ENCODE measurements around the gene SLC51B. TPM values are rescaled to one million over a fixed set of nuclear protein-coding genes. Genes with fewer than 3 reads are reported as not detected.

The SLC51B gene
- total RNA-seq, 6 experiments from 2014 or later = 0.32 to 10.1 (median 2.7) TPM

GRCh38 chr15:65026756-65027155 lies 18.4 kb upstream of the SLC51B start:
- Histone ChIP-seq H3K4me1 (peaks cover 0 to 11% (median 5%) of the 10 kb centered on the region in 4 donors), H3K4me3 (no peak overlapping the region), H3K27me3 (no peaks in the 10 kb centered on the region), H3K36me3 (peaks cover 0 to 23% (median 9%) of the 10 kb centered on the region in 4 donors), H3K27ac (no peak overlapping the region), H3K9me3 (no peaks in the 10 kb centered on the region)
- TF ChIP-seq CTCF (IDR thresholded peaks at IDR 0.05) (no peak), POLR2A (IDR thresholded peaks at IDR 0.05) (no peak)
- DNase-seq = no peak
- no peak for ATAC-seq
- intact Hi-C loops (cut with DNase I) = no loop called here
- WGBS (ENCODE audit: insufficient coverage, low coverage, low lambda C conversion rate, missing lambda C conversion rate) = 85% methylated on average over 6 of the region's 6 CpGs

DNA sequence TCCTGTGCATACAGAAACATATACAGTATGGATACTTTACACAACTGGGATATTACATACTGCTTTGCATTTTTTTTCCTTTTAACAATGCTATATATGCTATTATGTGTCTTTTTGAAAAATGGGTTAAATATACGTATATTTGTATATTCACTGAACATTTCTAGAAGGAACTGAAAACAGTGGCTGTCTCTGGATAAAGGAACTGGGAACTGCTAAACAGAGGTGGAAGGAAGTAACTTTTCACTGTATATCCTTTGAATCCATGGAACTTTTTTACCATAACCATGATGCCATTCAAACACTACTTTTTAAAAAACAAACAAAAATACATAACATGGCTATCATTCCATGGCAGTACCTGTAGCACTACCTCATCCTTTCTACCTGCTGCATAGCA lies 17.6 kb upstream of the SLC51B start:
- intact Hi-C loops (cut with DNase I) = no loop called here
- H3K27me3 ChIP-seq = no peaks in the 10 kb centered on the region
- no peak for DNase-seq
- 50% methylated on average over 1 of the region's 1 CpG for WGBS (ENCODE audit: insufficient coverage, low coverage, low lambda C conversion rate, missing lambda C conversion rate)
- H3K9me3 ChIP-seq = no peaks in the 10 kb centered on the region
- H3K27ac ChIP-seq = no peak overlapping the region
- H3K4me1 ChIP-seq = peaks cover 0 to 13% (median 6%) of the 10 kb centered on the region in 4 donors
- ATAC-seq = no peak
- TF ChIP-seq CTCF (IDR thresholded peaks at IDR 0.05) (no peak), POLR2A (IDR thresholded peaks at IDR 0.05) (no peak)
- H3K36me3 ChIP-seq = peaks cover 0 to 21% (median 9%) of the 10 kb centered on the region in 4 donors
- H3K4me3 ChIP-seq = no peak overlapping the region

- ATAC-seq = no peak
- no peak overlapping the region for H3K27ac ChIP-seq
- WGBS (ENCODE audit: insufficient coverage, low coverage, low lambda C conversion rate, missing lambda C conversion rate) = 51% methylated on average over 10 of the region's 10 CpGs
Measured at GRCh38 chr15:65028338-65028737, 16.8 kb upstream of the SLC51B start.

DNA sequence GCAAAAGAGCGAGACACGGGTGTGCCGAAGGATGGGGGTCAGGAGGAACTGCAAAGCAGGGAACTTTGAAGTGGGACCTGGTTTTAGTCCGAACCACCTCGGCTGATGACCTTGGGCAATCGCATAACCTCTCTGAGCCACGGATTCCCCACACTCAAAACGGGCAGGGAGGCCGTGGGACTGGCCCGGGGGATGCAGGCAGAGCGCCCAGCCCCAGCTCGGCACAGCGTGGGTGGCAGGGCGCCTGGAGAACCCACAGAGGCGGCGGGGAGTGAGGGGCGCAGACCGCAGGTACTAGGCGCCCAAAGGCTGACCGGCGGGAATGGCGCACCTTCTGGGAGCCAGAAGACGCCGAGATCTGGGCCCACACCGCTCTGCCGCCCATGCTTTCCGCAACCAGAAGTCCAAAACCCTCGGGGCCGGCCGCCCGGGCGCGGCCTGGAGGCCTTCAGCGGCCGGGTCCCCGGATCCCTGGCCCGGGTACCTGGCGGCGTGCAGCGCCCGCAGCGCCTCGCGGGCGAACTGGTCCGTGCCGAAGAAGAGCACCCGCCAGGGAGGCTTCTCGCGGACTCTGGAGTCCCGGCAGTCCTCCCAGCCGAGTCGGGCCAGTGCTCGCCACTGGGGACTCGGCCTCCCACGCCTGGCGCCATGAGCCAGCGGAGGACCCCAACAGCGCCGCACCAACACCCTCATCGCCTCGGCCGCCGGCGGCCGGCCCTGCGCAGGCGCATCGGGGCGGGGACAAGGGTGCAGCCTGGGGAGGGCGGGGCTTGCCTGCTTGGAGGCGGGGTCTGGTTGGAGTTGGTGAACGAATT lies 16.1 kb upstream of the SLC51B start, which contains the start of gene MTFMT:
TSS of gene MTFMT (minus strand) at position 719 of the 815 bp plus-strand sequence. CDS start at position 693, 26 bp downstream.
- Histone ChIP-seq H3K27ac (peak within 1 kb of the TSS; percentile 49 to 73 (median 54)), H3K27me3 (no peaks in the 10 kb centered on the region), H3K9me3 (no peaks in the 10 kb centered on the region), H3K4me1 (peaks cover 0 to 26% (median 13%) of the 10 kb centered on the region in 4 donors), H3K4me3 (peak within 1 kb of the TSS; percentile 75 to 96 (median 93)), H3K36me3 (peaks cover 0 to 16% (median 6%) of the 10 kb centered on the region in 4 donors)
- ATAC-seq (peak; percentile 77 to 82 (median 82)), DNase-seq (peak; percentile 94 to 95 (median 94))
- TF ChIP-seq POLR2A (IDR thresholded peaks at IDR 0.05) (peak; percentile 91), CTCF (IDR thresholded peaks at IDR 0.05) (no peak)
- intact Hi-C loops (cut with DNase I) = no loop called here
- 0% methylated on average over 13 of the region's 73 CpGs for WGBS (ENCODE audit: insufficient coverage, low coverage, low lambda C conversion rate, missing lambda C conversion rate)

More at GRCh38 chr15:65028338-65028737, 16.8 kb upstream of the SLC51B start:
- no peak for TF ChIP-seq CTCF (IDR thresholded peaks at IDR 0.05)
- no peak for TF ChIP-seq POLR2A (IDR thresholded peaks at IDR 0.05)
- H3K9me3 ChIP-seq = no peaks in the 10 kb centered on the region
- peak overlapping the region; percentile 75 to 96 (median 93) for H3K4me3 ChIP-seq
- H3K27me3 ChIP-seq = no peaks in the 10 kb centered on the region
- intact Hi-C loops (cut with DNase I) = no loop called here
- peaks cover 0 to 18% (median 8%) of the 10 kb centered on the region in 4 donors for H3K36me3 ChIP-seq
- DNase-seq = no peak
- H3K4me1 ChIP-seq = peaks cover 0 to 19% (median 9%) of the 10 kb centered on the region in 4 donors

All from right lobe of liver (tissue), 6 donors.